Amygdala (tissue), 56 donors: ENCODE results near the gene CYS1.
A peak's percentile ranks its signal among the peaks of the same experiment; 100 is the strongest.
"Not testable (repeated sequence)": the region's sequence is repeated elsewhere in the genome, so short reads cannot be mapped to it uniquely, and the experiment has no call there.

Source experiments
- DNase-seq, 56 donors: peaks; one replicate each; lab custom pipeline; 2025; lab: John Stamatoyannopoulos, UW

CYS1 gene

GRCh38 chr2:10095175-10095574 lies 15.0 kb upstream of the CYS1 start:
- no peak for DNase-seq

- DNase-seq: peak in 1 of 56 donors; percentile 26
Measured at GRCh38 chr2:10094271-10094814, 14.1 kb upstream of the CYS1 start.

GRCh38 chr2:10091889-10092244 lies 11.7 kb upstream of the CYS1 start:
- not testable (repeated sequence) for DNase-seq

- DNase-seq: no peak
Measured at GRCh38 chr2:10091182-10091888, 11.1 kb upstream of the CYS1 start.

- DNase-seq: no peak
Measured at GRCh38 chr2:10089565-10090190, 9.5 kb upstream of the CYS1 start.

GRCh38 chr2:10087360-10087759 lies 7.1 kb upstream of the CYS1 start:
- DNase-seq: no peak

- no peak for DNase-seq
Measured at GRCh38 chr2:10086950-10087349, 6.7 kb upstream of the CYS1 start.

GRCh38 chr2:10085668-10086059 lies 5.5 kb upstream of the CYS1 start:
- DNase-seq: no peak

GRCh38 chr2:10085043-10085667 lies 4.9 kb upstream of the CYS1 start:
- no peak for DNase-seq

- DNase-seq: no peak
Measured at GRCh38 chr2:10084223-10084865, 4.1 kb upstream of the CYS1 start.

- DNase-seq: no peak
Measured at GRCh38 chr2:10083692-10084211, 3.5 kb upstream of the CYS1 start.

GRCh38 chr2:10083046-10083445 lies 2.8 kb upstream of the CYS1 start:
- DNase-seq: no peak

- no peak for DNase-seq
Measured at GRCh38 chr2:10080536-10081304, 509 bp upstream of the CYS1 start.

- DNase-seq: peak in 13 of 56 donors; percentile 13 to 60 (median 41)
Measured at GRCh38 chr2:10079266-10079869, 843 bp downstream of the CYS1 start.

- DNase-seq: peak in 7 of 56 donors; percentile 24 to 73 (median 41)
Measured at GRCh38 chr2:10078704-10079265, 1.4 kb downstream of the CYS1 start.

- DNase-seq: no peak
Measured at GRCh38 chr2:10078001-10078400, 2.2 kb downstream of the CYS1 start.

GRCh38 chr2:10076988-10077527 lies 3.2 kb downstream of the CYS1 start:
- DNase-seq: no peak

- no peak for DNase-seq
Measured at GRCh38 chr2:10076511-10076910, 3.7 kb downstream of the CYS1 start.

GRCh38 chr2:10075571-10076209 lies 4.5 kb downstream of the CYS1 start:
- DNase-seq: no peak
